HG02973 (cell line): ENCODE results near the gene WDR59.

Experiments
- ATAC-seq: cut with Tn5 transposase; IDR thresholded peaks from one replicate; pipeline ENCODE4 v1.9.1; 2021; ENCODE audit warnings: moderate library complexity; ENCODE audit not compliant: unreplicated experiment

The WDR59 gene

GRCh38 chr16:74987027-74987681 lies 2.2 kb upstream of the WDR59 start:
- ATAC-seq, result no peak

GRCh38 chr16:74984194-74984528 lies 762 bp downstream of the WDR59 start:
- no peak for ATAC-seq

GRCh38 chr16:74982256-74982655 lies 2.7 kb downstream of the WDR59 start:
- ATAC-seq, result no peak

GRCh38 chr16:74975591-74975990 lies 9.3 kb downstream of the WDR59 start:
- no peak for ATAC-seq

- no peak for ATAC-seq
Observed at GRCh38 chr16:74973304-74973703, 11.6 kb downstream of the WDR59 start.

- ATAC-seq, result no peak
Observed at GRCh38 chr16:74954763-74955162, 30.2 kb downstream of the WDR59 start.

GRCh38 chr16:74951681-74952080 lies 33.2 kb downstream of the WDR59 start:
- ATAC-seq, result no peak

GRCh38 chr16:74951206-74951605 lies 33.7 kb downstream of the WDR59 start:
- no peak for ATAC-seq

GRCh38 chr16:74950511-74950910 lies 34.4 kb downstream of the WDR59 start:
- ATAC-seq, result no peak

GRCh38 chr16:74949309-74949708 lies 35.6 kb downstream of the WDR59 start:
- no peak for ATAC-seq

- ATAC-seq, result no peak
Observed at GRCh38 chr16:74944466-74944865, 40.5 kb downstream of the WDR59 start.

GRCh38 chr16:74942977-74943918 lies 41.7 kb downstream of the WDR59 start:
- no peak for ATAC-seq

- no peak for ATAC-seq
Observed at GRCh38 chr16:74942566-74942965, 42.4 kb downstream of the WDR59 start.

- ATAC-seq, result no peak
Observed at GRCh38 chr16:74939688-74940087, 45.2 kb downstream of the WDR59 start.

- peak; percentile 98 for ATAC-seq
Observed at GRCh38 chr16:74936902-74937560, 47.9 kb downstream of the WDR59 start.

GRCh38 chr16:74931445-74931844 lies 53.5 kb downstream of the WDR59 start:
- no peak for ATAC-seq

- no peak for ATAC-seq
Observed at GRCh38 chr16:74929636-74930035, 55.3 kb downstream of the WDR59 start.

GRCh38 chr16:74926805-74927204 lies 58.1 kb downstream of the WDR59 start:
- ATAC-seq, result no peak

GRCh38 chr16:74923766-74924460 lies 61.0 kb downstream of the WDR59 start:
- no peak for ATAC-seq

- no peak for ATAC-seq
Observed at GRCh38 chr16:74922150-74923138, 62.5 kb downstream of the WDR59 start.
